Left hindlimb (tissue), 1 donor: Measurements from ENCODE around the gene HEXIM2.
A peak's percentile ranks its signal among the peaks of the same experiment; 100 is the strongest.
"Not testable (repeated sequence)": the region's sequence is repeated elsewhere in the genome, so short reads cannot be mapped to it uniquely, and the experiment has no call there.

ENCODE experiments used
- DNase-seq: peaks from one replicate; pipeline ENCODE4 v3.0.0-alpha.2; 2018

HEXIM2 gene

GRCh38 chr17:45161288-45162024 is at the start of gene HEXIM2:
TSS of gene HEXIM2 (plus strand) at chr17:45161875. CDS start at chr17:45162794, 919 bp downstream.
- DNase-seq = peak; percentile 99

GRCh38 chr17:45112559-45113423 is 48.9 kb upstream of the HEXIM2 start:
- no peak for DNase-seq

- DNase-seq = no peak
Measured at GRCh38 chr17:45113424-45113754, 48.3 kb upstream of the HEXIM2 start.

- no peak for DNase-seq
Measured at GRCh38 chr17:45114117-45114932, 47.4 kb upstream of the HEXIM2 start.

GRCh38 chr17:45115015-45115625 is 46.6 kb upstream of the HEXIM2 start:
- DNase-seq = no peak

GRCh38 chr17:45115871-45116270 is 45.8 kb upstream of the HEXIM2 start:
- DNase-seq = no peak

- DNase-seq = no peak
Measured at GRCh38 chr17:45116434-45117016, 45.1 kb upstream of the HEXIM2 start.

- no peak for DNase-seq
Measured at GRCh38 chr17:45117334-45117733, 44.3 kb upstream of the HEXIM2 start.

- no peak for DNase-seq
Measured at GRCh38 chr17:45117848-45118646, 43.6 kb upstream of the HEXIM2 start.

- DNase-seq = no peak
Measured at GRCh38 chr17:45118691-45119090, 43.0 kb upstream of the HEXIM2 start.

- no peak for DNase-seq
Measured at GRCh38 chr17:45119964-45120363, 41.7 kb upstream of the HEXIM2 start.

- no peak for DNase-seq
Measured at GRCh38 chr17:45120558-45120957, 41.1 kb upstream of the HEXIM2 start.

GRCh38 chr17:45121055-45121454 is 40.6 kb upstream of the HEXIM2 start:
- no peak for DNase-seq

GRCh38 chr17:45123076-45123770 is 38.5 kb upstream of the HEXIM2 start:
- DNase-seq = no peak

- DNase-seq = peak; percentile 61
Measured at GRCh38 chr17:45123930-45124796, 37.5 kb upstream of the HEXIM2 start.

GRCh38 chr17:45124797-45125122 is 36.9 kb upstream of the HEXIM2 start:
- not testable (repeated sequence) for DNase-seq

GRCh38 chr17:45125509-45125908 is 36.2 kb upstream of the HEXIM2 start:
- no peak for DNase-seq

- no peak for DNase-seq
Measured at GRCh38 chr17:45127207-45127547, 34.5 kb upstream of the HEXIM2 start.

- DNase-seq = peak; percentile 66
Measured at GRCh38 chr17:45127548-45128300, 34.0 kb upstream of the HEXIM2 start.
